Activated T-cell treated with anti-CD3 and anti-CD28 coated beads for 1 hour (primary cell): ENCODE results near the gene C16orf74.

ENCODE experiments used
- DNase-seq: peaks from one replicate; pipeline ENCODE4 v3.0.0-alpha.2; 2020; ENCODE audit warnings: low read depth

Gene C16orf74

DNA sequence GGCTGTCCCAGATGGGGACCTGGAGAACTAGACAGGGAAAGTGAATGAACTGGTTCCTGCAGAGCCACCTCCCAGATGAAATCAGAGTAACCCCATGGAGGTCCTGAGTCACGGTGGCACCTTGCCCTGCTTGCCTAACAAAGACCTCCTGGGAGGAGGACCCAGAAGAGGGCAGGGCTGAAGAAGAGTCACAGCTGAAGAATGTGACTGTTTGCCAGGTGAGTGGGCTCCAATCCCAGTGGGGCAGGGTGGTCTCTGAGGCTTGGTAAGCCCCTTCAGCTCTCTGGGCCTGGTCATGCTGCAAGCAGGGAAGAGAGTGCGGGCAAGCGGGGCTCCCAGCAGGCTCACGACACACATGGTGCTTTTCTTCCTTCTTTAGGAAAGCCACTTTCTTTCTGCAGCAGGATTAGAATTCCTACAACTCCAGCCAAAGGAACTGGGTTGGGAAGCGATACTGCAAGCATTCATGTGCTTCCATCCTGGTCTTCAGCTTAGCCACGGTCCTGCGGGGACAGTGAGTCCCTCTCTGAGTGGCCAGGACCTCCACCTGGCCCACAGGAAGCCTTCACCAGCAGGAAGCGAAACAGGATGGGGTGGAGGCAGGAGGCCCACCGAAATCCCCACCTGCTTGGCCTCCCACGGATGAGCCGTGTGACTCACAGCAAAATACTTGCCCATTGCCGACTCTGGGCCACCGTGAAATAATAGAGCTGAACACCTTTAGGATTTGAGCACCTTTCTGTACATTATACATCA, 4.3 kb downstream of the C16orf74 start:
- DNase-seq = no peak

GRCh38 chr16:85738923-85739715, 11.8 kb downstream of the C16orf74 start:
- DNase-seq = no peak

DNA sequence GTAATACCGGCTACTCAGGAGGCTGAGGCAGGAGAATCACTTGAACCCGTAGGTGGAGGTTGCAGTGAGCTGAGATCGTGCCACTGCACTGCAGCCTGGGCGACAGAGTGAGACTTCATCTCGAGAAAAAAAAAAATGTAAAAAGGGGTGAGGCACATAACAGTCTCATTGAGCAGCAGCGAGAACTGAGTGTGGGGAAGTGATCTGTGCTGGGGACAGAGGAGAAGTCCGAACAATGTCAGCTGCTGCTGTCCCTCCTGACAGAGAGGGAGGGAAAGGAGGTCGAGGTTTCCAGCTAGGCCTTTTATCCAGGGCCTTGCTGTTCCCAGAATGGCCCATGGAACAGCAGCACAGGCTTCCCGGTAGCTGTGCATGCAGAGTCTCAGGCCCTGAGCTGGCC, 14.0 kb downstream of the C16orf74 start:
- DNase-seq = no peak

- no peak for DNase-seq
Measured at GRCh38 chr16:85735946-85736345, 14.9 kb downstream of the C16orf74 start.

- DNase-seq = peak; percentile 28
Measured at GRCh38 chr16:85735225-85735635, 15.7 kb downstream of the C16orf74 start.

DNA sequence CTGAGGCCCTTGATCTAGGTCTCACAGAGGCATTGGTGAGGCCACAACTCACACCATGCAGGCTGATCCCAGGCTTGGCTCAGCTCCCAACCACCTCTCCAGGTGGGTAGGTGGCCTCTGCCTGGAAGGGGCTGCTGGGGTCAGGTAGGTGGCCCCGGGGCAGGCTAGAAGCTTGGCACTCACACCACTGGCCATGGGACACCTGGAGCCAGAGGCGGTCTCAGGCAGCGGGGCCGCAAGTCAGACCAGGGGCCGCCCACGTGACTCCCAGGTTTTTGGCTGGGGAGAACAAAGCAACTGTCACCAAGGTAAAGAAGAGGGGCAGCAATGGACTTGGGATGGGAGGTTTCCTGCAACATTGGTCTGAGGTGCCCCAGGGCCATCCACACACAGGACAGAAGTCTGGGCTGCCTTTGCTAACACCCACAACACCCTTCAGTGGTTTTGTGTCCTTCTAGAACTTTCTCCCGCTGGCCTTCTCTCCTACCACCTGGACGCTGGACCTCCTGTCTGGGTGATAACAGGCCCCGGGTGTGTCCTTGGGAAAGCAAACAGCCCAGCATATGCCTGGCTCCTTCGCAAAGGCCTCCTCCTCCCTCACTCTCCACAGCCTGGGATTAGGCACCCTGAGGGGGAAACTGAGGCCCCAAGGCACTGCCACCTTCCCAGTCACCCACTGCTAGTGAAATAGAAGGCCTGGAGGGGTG, 16.4 kb downstream of the C16orf74 start:
- DNase-seq = no peak

DNA sequence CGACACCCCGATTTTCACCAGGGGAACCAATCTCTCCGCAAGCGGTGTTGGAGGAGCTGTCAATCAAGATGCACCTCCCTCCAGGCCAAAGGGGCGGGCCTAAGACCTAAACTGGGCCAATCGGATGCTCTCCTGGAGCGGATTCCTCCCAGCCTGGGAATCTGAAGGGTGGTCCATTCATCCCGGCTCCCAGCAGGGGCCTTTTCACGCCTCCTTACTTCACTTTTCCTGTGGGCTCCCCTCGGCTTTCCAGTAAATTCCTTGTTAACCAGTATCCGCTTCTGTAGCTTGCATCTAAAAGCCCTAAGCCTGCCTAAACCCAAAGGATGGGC, 17.1 kb downstream of the C16orf74 start:
- no peak for DNase-seq

GRCh38 chr16:85733155-85733838, 17.6 kb downstream of the C16orf74 start:
- no peak for DNase-seq

- no peak for DNase-seq
Measured at GRCh38 chr16:85731179-85731578, 19.7 kb downstream of the C16orf74 start.

DNA sequence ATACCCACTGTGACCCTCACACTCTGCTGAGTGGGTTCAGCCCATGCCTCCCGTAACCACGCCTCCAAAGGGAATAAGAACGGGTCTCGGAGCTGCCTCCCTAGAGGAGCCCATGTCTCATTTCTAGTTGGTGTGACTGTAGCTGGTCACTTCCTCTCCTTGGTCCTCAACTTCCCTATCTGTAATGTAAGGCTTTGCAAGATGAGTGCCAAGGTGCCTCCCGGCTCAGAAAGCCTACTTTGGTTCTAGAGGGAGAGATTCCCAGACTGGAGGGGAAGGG, 20.8 kb downstream of the C16orf74 start:
- DNase-seq = no peak

DNA sequence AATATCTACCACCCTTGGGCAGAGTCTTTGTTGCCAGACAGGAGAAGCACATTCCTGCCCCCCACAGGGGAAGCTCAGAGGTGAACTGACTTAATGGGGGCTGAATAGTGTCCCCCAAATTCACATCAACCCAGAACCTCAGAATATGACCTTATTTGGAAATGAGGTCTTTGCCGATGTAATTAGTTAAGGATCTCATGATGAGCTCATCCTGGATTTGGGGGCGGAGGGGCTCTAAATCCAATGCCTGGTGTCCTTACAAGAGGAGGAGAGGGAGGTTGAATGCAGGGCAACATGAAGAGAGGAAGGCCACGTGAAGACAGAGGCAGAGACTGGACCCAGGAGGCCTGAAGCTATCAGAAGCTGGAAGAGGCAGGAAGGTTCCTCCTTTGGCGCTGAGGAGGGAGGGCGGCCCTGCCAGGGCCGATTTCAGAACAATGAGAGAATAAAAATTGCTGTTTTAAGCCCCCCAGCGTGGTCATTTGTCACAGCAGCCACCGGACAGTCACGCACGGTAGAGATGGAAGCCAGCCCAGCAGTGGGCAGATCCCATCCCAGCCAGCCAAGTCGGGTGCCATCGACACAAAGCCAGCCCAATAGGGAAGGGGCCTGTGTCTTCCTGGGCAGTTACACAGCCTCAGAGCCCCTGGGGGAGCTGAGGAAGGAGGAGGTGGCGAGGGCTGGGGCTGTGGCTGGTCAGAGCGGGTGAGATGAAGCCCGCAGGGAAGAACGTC, 21.3 kb downstream of the C16orf74 start:
- no peak for DNase-seq

DNA sequence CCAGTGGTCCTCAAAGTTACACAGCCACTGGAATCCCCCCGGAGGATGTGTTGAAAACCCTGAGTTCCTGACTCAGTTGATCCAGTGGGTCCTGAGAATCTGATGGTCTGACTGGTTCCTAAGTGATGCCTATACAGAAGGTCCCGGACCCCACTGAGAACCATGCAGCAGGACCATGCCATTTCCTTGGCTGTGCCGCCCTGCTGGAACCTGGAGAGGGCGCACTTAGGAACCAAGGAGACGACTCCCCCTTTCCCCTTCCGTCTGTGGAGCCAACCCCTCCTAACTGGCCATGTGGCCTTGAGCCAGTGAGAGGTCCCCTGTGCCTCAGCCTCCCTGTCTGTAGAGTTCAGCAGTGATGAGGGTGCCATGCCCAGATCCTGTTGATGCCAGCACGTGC, 22.0 kb downstream of the C16orf74 start:
- DNase-seq = no peak

DNA sequence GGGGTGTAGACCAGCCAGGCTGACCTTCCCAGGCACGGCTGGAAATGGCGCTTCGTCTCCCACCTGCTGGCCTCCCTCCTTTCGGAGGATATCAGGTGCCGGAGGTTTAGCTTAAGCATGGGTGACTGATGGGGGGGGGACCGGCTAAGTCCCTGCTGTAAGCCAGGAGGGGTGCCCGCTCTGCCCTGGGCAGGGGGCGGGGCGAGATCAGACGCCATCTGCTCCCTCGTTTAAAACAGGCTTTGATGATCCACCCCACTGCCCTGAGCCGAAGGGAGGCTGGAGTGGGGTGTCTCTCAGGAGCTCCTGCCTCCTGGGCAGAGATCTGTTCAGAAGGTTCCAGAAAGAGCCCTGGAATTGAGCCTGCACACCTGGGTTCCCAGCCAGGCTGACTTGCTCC, 26.0 kb downstream of the C16orf74 start:
- DNase-seq = no peak

DNA sequence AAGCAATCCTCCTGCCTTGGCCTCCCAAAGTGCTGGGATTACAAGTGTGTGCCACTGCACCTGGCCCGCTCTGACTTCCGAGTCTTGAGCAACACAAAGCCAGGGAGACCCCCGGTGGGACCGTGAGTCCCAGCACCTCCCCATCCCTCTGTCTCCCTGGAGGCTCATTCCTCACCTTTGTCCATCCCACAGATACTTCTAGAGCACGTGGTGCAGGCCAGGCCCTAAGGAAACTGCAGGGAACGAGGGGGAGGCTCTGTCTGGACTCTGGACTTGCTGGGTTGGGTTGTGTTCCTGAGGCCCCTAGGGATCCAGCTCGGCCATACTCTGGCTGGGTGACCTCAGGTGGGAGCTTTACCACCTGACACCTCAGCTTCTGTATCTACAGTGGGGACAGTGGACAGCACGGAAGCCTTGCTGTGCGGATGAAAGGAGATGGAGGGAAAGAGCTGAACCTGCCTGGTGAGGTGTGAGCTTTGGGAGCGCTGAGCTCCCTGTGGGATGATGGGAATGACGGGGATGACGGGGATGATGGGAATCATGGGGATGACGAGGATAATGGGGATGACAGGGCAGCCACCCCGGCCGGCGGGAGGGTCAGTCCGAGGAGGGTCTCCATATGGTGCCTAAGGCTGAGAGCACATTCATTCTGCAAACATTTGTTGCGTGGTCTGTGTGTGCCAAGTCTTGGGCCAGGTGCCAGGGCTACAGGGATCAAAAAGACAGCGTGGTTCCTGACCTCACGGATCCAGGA, 26.6 kb downstream of the C16orf74 start:
- DNase-seq = no peak

DNA sequence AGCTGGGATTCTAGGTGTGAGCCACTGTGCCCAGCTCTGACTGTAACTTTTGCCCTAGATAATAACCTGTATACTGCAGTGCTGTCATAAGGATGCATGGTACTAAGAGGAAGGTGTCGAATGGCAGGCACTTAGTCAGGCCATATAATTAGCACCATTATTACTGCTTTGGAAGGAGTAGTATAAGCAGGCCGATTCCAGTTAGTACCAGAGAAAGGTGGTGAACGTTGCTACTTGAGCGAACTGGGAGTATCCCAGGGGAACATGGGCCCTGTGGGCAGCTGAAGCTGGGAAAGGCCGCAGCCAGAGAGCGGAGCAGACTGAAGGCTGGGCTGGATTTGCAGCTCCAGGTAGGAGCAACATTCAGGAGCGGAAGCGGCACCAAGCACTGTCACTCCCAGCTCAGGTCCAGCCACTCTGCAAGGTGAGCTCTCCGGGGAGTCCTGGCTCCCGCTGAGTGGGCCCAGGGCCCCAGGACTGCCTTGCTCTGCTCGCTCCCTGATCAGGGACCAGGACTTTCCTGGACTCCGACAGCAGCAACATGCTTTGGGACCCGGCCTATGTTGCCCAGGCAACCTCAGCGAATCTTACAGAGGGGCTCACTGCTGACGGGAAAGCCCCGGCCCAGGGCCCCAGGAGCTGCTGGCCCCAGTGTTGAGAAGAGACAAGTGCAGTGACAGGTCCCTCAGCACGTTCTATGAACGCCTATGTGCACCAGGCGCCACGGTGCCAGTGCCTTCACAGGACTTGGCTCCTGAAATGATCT, 28.6 kb downstream of the C16orf74 start:
- DNase-seq = no peak

GRCh38 chr16:85720302-85720637, 30.6 kb downstream of the C16orf74 start:
- no peak for DNase-seq

GRCh38 chr16:85719605-85720301, 31.1 kb downstream of the C16orf74 start:
- DNase-seq = no peak

GRCh38 chr16:85718682-85719081, 32.2 kb downstream of the C16orf74 start:
- no peak for DNase-seq

DNA sequence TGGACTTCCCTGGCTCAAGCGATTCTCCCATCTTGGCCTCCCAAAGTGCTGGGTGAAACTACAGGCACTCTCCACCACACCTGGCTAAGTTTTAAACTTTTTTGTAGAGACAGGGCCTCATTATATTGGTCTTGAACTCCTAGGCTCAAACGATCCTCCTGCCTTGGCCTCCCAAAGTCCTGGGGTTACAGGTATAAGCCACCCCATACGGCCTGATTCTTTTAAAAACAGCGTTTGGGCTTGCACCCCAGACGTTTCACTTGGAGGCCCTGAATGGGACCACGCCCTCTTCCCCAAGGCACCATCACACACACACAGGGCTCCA, 32.8 kb downstream of the C16orf74 start:
- DNase-seq = no peak
